Activated T-cell treated with anti-CD3 and anti-CD28 coated beads for 48 hours (primary cell): ENCODE results near the gene OR1L6.

Experiments used
- DNase-seq: peaks from one replicate; pipeline ENCODE4 v3.0.0-alpha.2; 2020; ENCODE audit warnings: low read depth

Gene OR1L6, protein sequence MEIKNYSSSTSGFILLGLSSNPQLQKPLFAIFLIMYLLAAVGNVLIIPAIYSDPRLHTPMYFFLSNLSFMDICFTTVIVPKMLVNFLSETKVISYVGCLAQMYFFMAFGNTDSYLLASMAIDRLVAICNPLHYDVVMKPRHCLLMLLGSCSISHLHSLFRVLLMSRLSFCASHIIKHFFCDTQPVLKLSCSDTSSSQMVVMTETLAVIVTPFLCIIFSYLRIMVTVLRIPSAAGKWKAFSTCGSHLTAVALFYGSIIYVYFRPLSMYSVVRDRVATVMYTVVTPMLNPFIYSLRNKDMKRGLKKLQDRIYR

DNA sequence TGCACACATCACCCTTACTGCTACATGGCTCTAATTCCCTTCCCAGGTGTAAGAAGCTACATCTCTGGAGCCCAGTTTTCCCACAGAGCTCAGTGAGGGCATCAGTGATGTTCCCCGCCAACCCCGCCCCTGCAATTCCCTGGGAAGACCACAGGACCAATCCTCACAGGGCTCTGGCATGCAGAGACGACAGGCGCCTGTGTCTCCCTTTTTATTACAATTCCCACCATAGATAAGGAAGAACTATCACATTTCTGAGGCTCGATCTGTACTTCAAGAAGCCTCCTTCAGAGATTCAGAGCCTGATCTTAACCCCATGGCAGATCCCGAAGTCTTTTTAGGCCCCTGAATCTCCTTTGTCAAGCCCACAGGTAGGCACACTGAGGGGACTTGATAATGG, at the start of gene OR1L6:
TSS of gene OR1L6 (plus strand) at position 301 of the 400 bp plus-strand sequence. CDS start 7,545 bp downstream, outside the sequence.
- DNase-seq = no peak

DNA sequence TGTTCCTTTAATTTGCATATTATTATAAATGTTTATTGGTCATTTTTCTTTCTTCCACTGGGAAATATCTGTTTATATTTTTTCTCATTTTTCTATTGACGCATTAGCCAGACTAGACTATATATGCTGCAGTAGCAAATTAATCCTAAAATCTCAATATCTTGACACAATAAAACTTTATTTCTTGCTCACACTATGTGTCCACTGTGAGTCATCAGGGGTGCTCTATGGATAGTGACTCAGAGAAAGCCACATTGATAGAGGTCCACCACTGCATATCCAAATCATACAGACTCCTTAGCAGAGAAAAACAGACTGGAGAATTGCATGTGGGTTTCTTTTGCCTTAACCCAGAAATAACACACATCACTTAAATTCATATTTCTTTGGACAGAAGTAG, 46.4 kb upstream of the OR1L6 start:
- no peak for DNase-seq

DNA sequence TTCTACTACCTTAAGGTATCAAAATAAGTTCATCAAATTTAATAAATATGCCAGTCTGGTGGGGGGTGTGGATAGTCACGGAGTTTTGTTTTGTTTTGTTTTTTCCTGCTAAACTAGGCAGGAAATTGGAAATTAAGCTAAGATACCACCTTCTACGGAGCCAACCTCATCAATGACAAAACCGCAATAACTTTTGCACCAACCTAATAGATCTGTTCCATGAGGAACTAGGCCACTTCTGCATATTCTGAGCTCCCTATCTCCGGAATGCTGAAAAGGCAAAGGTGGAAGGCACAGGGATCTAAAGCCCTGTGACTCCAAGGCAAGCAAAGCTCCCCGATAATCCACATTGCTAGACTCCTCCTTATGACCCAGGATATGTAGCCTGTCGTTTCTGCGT, 24.1 kb upstream of the OR1L6 start:
- no peak for DNase-seq

DNA sequence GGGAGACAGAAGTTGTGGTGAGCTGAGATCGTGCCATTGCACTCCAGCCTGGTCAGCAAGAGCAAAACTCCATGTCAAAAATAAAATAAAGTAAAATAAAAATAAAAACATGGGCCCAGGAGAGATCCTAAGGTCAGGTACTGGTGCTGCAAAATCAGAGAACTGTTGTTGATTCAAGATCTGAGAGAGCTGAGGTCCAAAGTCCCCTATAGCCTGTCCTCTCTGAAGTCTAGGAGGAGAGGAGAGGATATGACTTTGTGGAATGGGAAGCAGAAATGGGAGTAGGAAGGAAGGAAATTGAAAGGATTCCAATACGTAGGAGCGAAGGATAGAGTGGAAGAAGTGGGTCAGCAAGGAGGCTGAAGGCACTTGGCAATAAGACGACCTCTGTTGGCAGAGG, 22.9 kb upstream of the OR1L6 start:
- DNase-seq = no peak

DNA sequence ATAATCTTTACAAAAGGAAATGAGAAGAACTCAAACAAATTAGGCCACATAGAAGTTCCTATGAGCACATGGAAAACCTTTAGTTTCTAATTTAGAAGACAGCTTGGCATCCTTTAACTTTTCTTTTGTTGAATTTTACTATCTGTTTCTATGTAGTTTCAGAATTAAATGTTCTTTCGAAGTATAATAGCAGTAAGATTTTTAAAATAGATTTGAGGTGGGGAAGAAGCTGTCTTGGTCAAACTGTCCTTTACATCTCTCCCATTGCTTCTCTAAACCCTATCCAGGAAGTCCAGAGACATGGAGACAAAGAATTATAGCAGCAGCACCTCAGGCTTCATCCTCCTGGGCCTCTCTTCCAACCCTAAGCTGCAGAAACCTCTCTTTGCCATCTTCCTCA, 18.4 kb upstream of the OR1L6 start, which contains the start of gene OR1L4:
TSS of gene OR1L4 (plus strand) at position 301 of the 400 bp plus-strand sequence. CDS start at position 301, 0 bp downstream.
- no peak for DNase-seq

DNA sequence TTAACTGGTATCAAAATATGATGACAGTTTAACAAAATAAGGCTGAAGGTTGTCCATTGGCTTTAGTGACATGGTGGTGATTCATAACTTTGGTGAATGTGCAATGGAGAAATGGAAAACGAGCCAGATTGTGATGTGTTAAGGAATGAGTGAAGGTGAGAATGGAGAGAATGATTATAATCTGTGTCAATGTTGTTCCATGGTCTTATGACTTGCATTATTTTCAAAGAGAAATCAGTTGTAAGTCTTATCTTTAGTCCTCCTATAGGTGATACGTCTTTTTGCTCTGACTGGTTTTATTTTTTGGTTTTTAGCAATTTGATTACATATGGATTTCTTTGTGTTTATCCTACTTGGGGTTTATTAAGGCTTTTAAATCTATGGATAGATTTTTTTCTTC, 12.7 kb downstream of the OR1L6 start:
- no peak for DNase-seq

DNA sequence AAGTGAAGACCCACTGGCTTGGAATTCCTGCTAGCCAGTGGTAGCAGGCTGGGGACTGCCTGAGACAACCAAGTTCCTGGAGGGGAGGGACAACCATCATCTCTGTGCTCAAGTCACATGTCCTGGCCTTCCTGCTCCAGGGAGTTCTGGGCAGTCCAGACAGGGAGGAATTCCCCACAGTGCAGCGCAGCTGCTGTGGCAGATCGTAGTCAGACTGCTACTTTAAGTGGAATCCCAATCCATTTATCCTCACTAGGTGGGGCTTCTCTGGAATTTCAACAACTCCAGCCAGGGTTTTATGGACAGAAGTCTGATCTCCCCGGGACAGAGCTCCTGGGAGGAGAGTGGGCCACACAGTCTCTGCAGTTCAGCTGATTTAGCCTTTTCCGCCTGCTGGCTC, 25.7 kb downstream of the OR1L6 start:
- DNase-seq = no peak

DNA sequence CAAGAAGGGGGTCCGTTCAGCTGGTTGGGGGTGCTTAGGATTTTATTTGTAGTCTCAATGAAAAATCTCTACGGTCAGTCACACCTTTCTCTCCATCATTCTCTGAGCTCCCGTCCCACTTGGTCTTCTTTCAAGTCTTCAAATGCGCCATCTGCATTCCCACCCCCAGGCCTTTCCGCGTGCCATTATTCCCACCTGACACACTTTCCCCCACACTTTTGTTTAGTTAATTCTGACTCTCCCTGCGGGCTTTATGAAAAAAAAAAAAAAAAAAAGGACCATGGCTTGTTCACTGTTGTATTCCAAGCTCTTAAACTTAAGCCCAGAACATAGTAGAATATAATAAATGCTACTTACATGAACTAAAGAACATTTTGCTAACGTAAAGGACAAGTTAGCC, 34.9 kb downstream of the OR1L6 start:
- DNase-seq = no peak

DNA sequence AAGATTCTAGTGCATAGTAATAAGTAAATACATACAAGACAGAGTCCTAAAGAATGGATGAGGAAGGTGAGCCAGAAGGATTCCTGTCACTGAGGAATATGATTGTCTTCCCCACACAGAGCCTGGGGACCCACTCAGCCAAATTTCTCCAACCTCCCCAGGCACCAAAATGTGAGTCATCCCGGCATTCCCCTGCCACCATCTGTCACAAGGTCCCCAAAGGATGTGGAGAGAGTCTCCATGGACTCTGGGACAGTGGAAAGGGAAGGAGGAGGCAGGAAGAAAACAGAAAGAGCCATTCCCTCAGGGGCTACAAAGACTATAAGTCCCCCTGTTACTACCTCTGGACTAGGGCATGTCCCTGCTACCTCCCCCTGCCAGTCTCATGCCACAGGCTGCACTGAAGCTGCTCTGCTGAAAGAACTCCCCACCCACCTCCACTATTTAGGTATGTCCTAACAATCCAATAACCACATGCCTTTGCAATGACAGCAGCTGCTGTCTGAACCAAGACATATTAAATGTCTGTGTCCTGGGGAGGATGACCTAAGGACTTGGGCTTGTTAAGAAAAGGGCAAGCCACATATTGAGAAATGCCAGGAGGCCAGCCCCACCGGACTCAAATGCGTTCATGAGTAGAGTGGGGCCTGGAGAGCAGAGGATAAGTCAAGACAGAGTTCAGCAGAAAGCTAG, 36.0 kb downstream of the OR1L6 start:
- DNase-seq = no peak

DNA sequence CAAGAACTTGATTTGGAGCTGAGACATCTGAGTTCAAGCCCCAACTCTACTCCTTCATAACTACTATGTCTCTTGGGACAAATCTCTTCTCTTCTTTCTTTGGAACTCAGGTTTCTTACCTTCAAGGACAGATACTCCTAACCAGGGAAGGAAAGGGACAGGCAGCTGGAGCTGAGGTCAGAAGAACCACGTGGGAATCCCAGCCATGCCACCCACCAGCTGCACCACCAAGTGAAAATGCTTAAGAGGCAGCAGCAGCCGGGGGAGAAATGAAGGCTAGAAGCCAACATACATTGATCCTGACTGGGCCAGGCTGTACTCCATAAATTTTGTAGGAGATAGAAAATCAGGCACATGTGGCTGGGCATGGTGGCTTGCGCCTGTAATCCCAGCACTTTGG, 37.1 kb downstream of the OR1L6 start:
- no peak for DNase-seq

DNA sequence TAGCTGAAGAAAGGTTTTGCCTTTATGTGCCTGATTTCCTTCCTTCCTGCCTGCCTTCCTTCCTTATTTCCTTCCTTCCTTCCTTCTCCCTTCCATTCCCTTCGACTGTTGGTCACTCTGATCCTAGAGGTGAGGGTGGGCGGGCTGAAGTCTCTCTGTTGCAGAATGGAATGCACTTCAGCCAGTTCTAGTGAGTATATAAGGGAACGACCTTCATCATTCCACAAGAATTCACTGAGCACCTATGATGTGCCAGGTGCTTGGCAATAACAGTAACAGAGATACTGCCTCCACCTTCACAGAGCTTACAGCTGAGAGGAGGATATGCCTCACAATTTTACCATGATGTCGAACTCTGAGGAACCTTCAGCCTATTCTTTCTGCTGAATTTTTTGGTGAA, 37.9 kb downstream of the OR1L6 start:
- DNase-seq = no peak

DNA sequence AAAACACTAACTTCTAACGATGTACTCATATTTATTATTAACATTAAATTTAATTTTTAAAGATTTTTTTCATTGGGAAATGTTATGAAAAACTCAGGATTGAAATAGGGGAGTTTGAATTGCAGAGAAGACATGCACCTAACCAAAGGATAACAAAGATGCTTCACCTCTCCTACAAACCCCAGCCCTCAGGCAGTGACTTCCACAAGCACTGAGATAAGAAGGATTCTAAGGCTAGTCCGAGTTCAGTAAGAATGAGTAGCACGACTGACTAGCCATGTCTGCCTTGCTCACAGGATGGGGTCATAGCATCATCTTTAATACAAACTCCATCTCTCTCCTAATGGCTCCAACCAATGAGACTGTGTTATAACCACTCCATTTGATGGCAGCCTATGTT, 39.6 kb downstream of the OR1L6 start:
- DNase-seq = no peak

DNA sequence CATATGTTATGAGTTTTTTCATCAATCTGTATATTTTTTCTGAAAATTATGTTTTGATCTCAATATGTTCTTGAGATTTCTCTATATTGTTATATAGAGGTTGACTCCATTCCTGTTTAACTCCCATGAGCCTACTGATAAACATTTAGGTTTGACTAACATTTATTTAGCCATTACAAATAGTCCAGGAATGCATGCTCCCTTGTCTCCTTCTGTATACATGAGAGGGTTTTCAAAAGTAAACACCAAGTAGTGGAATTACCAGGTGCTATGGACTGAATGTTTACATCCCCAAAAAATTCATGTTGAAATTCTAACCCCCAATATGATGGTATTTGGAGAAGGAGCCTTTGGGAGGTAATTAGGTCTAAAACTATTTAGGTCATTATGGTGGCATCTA, 43.2 kb downstream of the OR1L6 start:
- no peak for DNase-seq

DNA sequence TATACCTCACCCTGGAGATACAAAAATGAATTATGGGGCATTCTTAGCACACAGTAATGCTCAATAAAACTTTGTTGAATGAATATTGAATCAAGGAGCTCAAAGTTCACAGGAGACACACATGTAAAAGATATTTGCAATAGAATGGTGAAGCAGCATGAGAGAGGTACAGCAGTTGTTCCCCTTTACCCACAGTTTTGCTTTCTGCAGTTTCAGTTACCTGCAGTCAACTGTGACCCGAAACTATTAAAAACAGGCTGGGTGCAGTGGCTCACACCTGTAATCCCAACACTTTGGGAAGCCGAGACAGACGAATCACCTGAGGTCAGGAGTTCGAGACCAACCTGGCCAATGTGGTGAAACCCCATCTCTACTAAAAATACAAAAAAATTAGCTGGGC, 44.2 kb downstream of the OR1L6 start:
- DNase-seq = no peak

DNA sequence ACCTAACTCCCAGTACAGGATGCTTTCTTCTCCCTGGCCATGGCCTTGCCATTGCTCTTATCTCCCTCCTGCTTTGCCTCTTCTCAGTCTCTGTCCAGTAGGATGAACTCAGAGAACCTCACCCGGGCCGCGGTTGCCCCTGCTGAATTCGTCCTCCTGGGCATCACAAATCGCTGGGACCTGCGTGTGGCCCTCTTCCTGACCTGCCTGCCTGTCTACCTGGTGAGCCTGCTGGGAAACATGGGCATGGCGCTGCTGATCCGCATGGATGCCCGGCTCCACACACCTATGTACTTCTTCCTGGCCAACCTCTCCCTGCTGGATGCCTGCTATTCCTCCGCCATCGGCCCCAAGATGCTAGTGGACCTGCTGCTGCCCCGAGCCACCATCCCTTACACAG, 46.7 kb downstream of the OR1L6 start, which contains the start of gene OR5C1:
TSS of gene OR5C1 (plus strand) at position 103 of the 400 bp plus-strand sequence. CDS start at position 103, 0 bp downstream.
- no peak for DNase-seq

DNA sequence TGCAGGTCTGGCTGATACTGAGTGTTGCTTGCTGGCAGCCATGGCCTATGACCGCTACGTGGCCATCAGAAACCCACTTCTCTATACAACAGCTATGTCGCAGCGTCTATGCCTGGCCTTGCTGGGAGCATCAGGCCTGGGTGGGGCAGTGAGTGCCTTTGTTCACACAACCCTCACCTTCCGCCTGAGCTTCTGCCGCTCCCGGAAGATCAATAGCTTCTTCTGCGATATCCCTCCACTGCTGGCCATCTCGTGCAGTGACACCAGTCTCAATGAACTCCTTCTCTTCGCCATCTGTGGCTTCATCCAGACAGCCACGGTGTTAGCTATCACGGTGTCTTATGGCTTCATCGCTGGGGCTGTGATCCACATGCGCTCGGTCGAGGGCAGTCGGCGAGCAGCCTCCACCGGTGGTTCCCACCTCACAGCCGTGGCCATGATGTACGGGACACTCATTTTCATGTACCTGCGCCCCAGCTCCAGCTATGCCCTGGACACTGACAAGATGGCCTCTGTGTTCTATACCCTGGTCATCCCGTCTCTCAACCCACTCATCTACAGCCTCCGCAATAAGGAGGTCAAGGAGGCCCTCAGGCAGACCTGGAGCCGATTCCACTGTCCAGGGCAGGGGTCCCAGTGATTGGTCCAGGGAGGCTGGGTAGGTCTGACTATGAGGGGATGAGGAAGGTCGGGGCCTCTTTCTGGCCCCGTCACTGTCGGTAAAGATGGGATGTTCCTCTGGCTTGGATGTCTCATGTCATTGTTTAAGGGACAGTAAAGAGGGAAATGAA, 47.3 kb downstream of the OR1L6 start:
- DNase-seq = no peak

DNA sequence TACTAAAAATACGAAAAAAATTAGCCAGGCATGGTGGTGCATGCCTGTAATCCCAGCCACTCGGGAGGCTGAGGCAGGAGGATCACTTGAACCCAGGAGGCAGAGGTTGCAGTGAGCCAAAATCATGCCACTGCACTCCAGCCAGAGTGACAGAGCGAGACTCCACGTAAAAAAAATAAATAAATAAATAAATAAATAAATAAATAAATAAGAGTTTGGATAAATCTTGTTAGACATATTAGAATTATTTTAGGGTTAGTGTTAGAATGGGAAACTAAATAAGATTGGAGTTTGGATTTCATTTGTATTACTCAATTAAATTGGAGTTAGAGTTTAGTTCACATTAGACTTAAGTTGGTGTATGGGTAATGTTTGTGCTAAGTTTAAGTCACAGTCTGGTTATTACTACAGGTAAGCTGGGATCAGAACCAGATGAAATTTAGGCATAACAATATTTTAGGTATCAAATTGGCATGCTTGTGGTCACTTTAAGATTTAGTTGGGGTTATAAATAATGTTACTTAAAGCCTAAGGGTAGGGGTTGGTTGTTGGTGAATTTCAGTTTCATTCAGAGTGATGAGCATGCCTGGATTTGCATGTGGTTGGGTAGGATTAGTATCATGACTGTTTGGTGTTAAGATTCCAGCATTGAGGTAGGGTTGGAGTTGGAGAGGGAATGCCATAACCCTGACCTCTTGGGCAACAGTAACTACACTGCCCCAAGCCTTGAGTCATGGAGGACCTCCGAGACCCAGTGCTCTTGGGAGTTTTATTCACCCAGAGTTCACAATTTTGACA, 50.0 kb downstream of the OR1L6 start:
- no peak for DNase-seq

DNA sequence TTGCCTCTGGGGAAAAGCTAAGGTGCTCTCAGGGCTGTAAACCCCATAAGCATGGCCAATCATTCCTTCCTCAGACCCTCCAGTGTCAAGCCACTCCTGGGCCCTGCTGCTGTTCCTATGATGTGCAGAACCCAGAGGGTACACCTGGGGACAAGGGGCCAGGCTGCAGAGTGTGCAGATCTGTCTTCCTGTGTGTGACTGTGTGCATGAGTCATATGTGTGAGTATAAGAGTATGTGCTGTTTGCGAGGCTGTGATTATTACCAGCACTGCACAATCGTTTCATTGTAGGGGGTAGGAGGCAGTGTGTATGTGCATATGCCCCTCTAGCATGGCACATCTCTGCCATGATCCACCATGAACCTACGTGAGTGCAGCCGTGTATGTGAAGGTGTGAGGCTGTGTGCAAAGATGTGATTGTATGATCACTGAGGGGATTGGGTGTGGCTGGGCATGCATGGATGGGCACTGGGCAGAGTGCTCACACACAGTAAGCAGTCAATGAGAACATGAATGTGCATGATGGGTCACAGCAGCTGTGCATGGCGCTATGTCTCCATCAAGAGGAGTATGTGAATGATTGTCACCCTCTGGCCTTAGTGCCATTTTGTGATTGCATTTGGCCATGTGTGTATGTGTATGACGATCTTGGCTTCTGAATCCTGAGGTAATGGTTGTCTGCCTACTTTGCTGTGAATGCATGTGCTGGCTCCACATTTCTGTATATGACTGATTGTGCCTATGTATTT, 55.4 kb downstream of the OR1L6 start:
- no peak for DNase-seq
